IPS-NIHi11 (cell line): ENCODE data around the gene ZNF766.
"Not testable (repeated sequence)": the region's sequence is repeated elsewhere in the genome, so short reads cannot be mapped to it uniquely, and the experiment has no call there.

ENCODE experiments used
- DNase-seq: peaks from one replicate; pipeline ENCODE4 v3.0.0; 2012; ENCODE audit warnings: mixed read lengths, low spot score

The ZNF766 gene

GRCh38 chr19:52275988-52276387, 6.6 kb downstream of the ZNF766 start:
- no peak for DNase-seq

GRCh38 chr19:52277471-52277870, 8.1 kb downstream of the ZNF766 start:
- no peak for DNase-seq

- no peak for DNase-seq
Observed at GRCh38 chr19:52286256-52286655, 16.9 kb downstream of the ZNF766 start.

GRCh38 chr19:52291781-52292180, 22.4 kb downstream of the ZNF766 start:
- DNase-seq: no peak

- DNase-seq: not testable (repeated sequence)
Observed at GRCh38 chr19:52292946-52293345, 23.6 kb downstream of the ZNF766 start.

- no peak for DNase-seq
Observed at GRCh38 chr19:52296400-52296772, 27.0 kb downstream of the ZNF766 start.

GRCh38 chr19:52296773-52297600, 27.6 kb downstream of the ZNF766 start, which contains the start of gene ZNF480:
ZNF480 (plus strand) TSS chr19:52297169; CDS start chr19:52300413, 3,244 bp downstream.
- peak; percentile 85 for DNase-seq

GRCh38 chr19:52297601-52298364, 28.4 kb downstream of the ZNF766 start:
- DNase-seq: no peak

- DNase-seq: no peak
Observed at GRCh38 chr19:52307275-52307674, 37.9 kb downstream of the ZNF766 start.

GRCh38 chr19:52322429-52322828, 53.0 kb downstream of the ZNF766 start:
- no peak for DNase-seq

- no peak for DNase-seq
Observed at GRCh38 chr19:52331757-52332156, 62.4 kb downstream of the ZNF766 start.

GRCh38 chr19:52335768-52336116, 66.4 kb downstream of the ZNF766 start:
- DNase-seq: no peak

GRCh38 chr19:52336117-52336790, 66.9 kb downstream of the ZNF766 start, which contains the start of gene ZNF610:
ZNF610 (plus strand) TSS chr19:52336243; CDS start chr19:52349173, 12,930 bp downstream.
- DNase-seq: peak; percentile 91

- DNase-seq: no peak
Observed at GRCh38 chr19:52336791-52337381, 67.5 kb downstream of the ZNF766 start.

GRCh38 chr19:52339022-52339421, 69.6 kb downstream of the ZNF766 start:
- not testable (repeated sequence) for DNase-seq

GRCh38 chr19:52343548-52343947, 74.2 kb downstream of the ZNF766 start:
- peak; percentile 86 for DNase-seq

GRCh38 chr19:52345162-52345561, 75.8 kb downstream of the ZNF766 start:
- DNase-seq: no peak
